GM20431 (cell line): Measurements from ENCODE around the gene ATP6V1F.

Source experiments
- in situ Hi-C: fragments of 300-500 bp; cut with MseI, MboI; formaldehyde crosslinking; loops from one replicate; pipeline ENCODE4 v1.15.0; 2020; ENCODE audit warnings: low sequenced_read_pairs; ENCODE audit not compliant: unreplicated experiment

Gene ATP6V1F, protein sequence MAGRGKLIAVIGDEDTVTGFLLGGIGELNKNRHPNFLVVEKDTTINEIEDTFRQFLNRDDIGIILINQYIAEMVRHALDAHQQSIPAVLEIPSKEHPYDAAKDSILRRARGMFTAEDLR

DNA sequence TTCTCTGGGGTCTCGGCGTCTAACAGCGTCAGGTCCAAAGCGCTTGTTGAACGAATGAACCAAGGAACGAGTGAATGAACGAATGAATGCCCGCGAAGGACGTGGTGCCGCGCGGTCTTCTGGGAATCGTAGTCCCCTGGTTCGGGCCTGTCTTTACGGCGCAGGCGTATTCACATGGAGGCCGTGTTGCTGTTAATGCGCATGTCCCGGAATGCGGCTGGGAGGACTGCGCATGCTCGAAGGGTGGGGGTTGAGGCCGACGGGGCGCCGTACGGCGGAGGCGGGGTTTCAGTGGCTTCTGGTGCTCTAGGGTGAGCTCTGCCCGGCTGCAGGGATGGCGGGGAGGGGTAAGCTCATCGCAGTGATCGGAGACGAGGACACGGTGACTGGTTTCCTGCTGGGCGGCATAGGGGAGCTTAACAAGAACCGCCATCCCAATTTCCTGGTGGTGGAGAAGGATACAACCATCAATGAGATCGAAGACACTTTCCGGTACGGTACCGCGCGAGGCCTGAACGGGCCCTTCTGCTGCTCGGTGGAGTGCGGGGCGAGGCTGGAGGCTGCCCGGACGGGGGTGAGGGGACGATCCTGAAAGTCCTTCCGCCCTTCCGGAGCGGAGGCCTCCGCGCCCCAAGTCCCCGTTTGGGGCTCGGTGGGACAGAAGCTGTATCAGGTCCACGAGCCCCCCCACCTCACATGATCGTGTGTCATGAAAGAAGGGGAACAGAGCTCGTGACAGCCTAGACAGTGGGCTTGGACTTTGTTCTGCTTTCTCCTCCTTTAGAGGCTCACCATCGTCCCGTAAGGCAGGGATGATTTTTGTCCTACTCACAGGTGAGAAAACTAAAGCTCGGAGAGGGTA is at the start of gene ATP6V1F:
TSS of gene ATP6V1F (plus strand) at position 286 of the 862 bp plus-strand sequence. CDS start at position 335, 49 bp downstream.
- in situ Hi-C loops: no loop called here

DNA sequence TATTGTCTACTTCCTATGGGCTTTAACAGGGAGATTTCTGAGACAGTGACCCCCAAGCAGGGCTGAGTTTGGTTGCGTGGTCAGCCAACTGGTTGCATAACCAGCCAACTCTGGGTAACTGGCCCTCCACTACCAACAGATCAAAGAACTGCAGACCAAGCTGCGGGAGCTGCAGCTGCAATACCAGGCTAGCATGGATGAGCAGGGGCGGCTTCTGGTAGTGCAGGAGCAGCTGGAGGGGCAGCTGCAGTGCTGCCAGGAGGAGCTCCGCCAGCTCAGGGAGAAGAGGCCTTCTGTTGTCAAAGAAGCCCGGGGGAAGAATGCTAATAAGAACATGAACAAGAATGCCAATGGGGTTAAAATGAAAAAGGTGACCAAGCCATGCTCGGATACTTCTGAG is 48.2 kb upstream of the ATP6V1F start:
- in situ Hi-C loops: no loop called here

DNA sequence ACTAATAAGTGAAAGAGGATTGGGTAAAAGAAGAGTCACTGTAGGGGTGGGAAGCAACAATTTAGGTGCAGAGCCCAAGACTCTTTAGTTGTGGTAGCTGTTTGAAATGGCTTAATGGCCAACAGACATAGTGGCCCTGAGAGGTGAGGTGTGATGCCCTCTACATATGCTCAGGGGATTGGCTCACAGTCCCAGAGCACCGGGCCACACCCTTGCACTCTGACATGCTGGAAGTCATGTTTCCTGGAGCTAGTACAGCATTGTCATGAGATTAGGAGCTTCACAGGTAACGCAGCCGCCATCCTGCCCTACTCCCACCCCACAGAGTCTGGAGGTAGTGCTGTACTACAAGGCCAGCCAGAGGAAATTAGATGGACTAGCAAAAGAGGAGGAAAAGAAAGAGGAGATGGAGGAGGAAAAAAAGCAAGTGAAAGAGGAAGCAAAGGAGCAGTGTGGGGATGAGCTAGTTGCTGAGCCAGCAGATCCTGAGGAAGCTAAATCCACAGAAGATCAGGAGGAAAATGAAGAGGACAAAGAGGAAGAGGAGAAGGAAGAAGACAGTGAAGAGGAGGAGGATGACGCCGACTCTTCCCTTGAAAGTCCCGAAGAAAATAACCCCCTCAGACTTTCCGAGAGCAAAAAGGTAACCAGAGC is 47.2 kb upstream of the ATP6V1F start:
- in situ Hi-C loops: no loop called here

DNA sequence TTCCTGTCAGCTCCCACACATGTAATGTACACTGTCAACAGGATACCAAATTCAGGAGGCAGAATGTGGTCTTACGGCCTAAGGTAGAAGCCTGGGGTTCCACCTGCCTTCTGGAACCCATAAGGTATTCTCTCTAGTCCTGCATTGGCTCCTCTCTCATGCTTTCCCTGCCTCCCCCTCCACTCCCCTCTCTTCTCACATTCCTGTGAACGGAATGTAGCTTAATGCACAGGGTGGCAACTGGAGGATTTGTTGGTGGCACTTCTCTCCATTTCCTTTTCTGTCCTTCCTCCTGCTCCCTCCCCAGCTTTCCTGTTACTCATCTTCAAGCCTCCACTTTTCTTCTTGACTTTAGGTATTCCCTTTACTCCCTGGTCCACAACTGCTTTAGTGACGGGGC is 44.0 kb upstream of the ATP6V1F start:
- in situ Hi-C loops: no loop called here

DNA sequence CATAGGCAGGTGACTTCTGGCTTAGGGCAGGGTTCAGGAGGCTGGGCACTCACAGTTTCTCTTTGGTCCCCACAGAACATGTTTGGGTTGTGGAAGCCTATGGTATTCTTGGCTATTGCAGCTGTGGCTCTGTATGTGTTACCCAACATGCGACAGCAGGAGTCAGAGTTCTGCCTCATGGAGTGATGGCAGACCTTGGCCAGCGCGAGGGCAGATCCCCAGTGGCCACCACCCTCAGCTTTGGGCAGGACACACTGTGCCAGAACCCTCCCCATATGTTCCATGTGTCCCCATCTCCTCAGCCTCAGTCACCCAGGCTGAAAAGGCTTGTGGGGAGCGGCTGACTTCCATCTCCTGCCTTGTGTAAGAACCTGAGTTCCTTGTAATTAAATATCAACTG is 40.9 kb upstream of the ATP6V1F start:
- in situ Hi-C loops: no loop called here

DNA sequence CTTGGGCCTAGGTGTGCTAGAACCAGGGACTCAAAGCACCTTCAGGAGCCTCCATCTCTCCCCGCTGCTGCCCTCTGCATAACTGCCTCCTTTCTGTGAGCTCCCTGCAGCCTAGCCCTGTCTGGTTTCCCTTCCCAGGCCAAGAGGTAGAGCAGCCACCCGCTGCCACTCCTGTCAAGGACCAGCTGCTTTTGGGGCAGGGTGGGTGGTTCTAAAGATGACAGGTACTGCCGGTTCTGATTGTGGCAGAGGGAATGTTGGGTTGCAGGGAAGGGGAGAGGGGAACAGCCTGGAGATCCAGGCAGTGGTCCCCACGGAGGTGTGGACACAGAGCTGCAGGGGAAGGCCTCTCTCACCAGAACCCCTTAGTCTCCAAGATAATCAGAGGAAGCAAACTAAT is 36.1 kb upstream of the ATP6V1F start:
- in situ Hi-C loops: no loop called here

- in situ Hi-C loops: no loop called here
Observed at GRCh38 chr7:128826916-128827247, 35.8 kb upstream of the ATP6V1F start.

DNA sequence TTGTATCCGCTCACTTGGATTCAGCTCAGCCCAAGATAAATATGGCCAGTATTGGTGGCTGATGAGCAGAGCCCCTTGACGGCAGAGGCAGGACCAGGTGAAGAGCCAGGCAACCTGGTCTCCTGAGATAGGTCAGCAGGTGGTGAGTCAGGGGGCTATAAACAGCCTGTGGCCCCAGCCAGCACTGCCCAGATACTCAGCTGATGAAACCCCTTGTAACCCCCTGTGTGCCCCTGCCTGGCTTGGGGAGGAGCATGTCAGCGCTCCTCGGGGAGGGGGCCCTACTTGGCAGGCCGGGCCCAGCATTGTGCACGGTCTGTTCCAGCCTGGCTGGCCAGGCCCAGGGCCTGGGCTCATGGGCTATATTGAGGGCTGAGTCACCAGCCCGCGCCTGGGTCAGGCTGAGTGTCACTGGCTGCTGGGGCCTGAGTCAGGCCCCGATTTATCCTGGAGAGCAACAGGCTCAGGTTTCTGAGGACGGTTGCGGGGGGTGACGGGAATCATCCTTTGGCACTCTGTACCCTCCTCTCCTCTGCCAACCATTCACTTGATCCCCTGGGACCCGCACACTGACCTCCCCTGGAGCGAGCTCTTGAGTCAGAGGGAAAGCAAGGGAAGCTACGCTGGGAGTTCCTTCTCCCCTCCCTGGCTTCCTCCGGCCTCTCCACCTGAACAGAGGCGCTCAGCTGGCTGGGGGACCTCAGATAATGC is 35.3 kb upstream of the ATP6V1F start:
- in situ Hi-C loops: no loop called here

DNA sequence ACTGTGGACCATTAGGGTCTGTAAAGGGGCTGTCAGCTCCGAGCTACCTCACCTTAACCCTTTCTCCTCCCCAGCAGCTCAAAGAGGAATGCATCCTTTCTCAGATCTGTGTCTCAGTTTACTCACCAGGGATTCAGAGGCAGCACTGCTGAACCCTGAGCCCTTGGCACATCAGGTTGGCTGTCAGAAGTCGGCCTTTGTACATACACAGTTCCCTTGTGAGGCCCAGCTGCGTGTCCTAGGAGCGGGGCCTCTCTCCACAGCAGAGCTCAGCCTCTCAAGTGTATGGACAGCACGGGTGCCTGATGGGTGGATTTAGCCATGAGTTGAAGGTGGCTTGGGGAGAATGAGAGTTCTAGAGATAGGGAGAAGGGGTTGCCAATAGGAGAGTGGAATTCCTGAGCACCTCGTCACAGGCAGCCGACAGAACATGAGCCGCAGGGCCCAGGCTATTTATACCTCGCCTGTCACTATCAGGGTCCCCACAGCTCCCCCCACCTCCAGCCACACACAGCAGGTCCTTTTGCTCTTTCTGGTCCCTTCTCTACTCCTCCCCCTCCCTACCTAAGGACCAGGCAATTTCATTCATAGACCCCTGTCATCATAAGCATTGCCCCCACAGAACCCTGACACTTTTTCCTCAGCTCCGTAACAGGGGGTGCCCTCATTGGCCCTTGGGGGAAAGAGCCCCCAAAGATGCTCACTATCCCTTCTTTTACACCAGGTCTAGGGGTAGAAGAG is 34.5 kb upstream of the ATP6V1F start:
- in situ Hi-C loops: no loop called here

DNA sequence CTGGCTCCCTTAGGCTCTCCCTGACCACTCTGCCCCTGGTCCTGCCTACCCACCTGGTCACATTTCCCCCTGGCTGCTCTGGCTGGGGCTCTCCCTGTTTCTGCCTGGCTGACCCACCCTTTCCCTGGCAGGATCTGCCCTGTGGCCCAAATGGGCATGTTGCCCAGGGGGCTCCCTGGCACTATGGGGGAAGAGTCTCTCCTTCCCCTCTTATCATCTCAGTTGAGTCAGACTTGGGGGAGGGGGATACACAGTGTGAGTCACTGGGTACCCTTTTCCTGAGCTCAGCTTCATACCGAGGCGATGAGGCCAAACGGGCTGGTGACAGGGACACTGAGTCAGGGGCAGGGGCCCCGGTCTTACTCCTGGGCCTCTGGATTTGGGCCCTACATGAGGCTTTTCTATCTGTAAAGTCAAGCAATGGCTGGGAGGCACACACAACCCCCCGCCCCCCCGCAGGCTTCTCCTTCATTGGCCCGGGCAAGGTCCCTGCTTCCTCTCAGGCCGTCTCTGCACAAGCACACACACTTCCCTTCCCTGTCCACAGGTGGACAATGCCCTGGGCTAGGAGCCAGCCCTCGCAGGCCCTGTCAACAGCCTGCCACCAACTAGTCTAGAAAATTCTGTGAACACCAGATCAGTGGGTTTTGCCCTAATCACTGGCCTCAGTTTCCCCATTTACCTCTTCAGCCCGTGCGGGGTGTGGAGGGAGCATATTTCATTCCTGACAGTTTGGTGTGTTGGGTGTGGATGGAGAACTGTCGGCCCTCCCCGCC is 33.1 kb upstream of the ATP6V1F start:
- in situ Hi-C loops: no loop called here

DNA sequence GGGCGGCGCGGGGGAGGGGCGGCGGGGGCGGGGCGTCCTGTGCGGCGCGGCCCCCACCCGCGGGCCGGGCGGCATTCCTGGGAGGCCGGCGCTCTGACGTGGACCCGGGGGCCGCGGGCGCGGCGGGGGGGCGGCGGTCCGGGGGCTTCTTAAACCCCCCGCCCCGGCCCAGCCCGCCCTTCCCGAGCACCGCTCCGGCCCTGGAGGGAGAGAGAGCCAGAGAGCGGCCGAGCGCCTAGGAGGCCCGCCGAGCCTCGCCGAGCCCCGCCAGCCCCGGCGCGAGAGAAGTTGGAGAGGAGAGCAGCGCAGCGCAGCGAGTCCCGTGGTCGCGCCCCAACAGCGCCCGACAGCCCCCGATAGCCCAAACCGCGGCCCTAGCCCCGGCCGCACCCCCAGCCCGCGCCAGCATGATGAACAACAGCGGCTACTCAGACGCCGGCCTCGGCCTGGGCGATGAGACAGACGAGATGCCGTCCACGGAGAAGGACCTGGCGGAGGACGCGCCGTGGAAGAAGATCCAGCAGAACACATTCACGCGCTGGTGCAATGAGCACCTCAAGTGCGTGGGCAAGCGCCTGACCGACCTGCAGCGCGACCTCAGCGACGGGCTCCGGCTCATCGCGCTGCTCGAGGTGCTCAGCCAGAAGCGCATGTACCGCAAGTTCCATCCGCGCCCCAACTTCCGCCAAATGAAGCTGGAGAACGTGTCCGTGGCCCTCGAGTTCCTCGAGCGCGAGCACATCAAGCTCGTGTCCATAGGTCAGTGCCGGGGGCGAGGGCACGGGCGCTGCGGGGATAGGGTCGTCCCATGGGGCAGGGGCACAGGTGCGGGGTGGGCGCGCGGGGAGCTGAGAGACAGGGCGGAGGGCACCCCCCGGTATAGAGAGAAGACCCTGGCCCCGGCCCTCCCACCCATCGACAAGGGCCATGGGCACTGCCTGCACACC is 32.2 kb upstream of the ATP6V1F start, which contains the start of gene FLNC:
TSS of gene FLNC (plus strand) at position 176 of the 947 bp plus-strand sequence. CDS start at position 408, 232 bp downstream.
- in situ Hi-C loops: no loop called here

DNA sequence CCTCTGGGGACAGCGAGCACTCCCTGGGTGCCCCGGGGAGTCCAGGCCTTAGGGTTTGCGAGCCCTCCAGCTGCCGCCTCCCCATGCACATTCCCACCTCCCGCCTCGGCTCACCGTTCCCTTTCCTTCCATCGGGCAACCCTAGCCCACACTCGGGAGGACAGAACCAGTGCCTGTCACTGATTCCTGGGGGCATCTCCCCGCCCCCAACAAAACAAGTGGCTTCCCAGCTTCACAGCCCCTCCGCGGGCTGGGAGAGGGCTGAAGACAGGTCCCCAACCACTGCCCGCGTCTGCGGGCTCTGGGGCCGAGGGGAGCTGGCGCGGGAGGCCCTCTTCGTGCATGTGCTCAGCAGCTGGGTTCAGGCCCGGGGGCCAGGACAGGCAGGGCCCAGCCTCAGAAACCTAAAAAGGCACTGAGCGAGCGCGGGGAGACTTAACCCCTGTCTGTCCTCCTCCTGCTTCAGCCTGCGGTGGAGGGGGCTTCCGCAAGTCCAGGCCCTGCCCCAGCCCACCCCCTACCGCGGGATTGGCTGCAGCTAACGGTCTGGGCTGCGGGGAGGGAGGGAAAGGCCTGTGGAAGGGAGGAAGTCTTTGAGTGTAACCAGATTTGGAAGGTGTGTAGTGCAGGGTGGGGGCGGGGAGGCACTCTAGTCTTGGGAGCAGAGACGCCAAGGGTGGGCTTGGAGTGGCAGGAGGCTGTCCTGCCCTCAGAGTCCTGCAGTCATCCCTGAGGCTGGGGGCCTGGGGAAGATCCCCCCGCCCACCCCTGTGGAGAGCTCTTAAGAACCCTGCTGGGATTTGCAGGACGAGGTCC is 31.3 kb upstream of the ATP6V1F start:
- in situ Hi-C loops: no loop called here

GRCh38 chr7:128831994-128832879 is 30.4 kb upstream of the ATP6V1F start:
- in situ Hi-C loops: no loop called here

GRCh38 chr7:128832880-128833147 is 29.8 kb upstream of the ATP6V1F start:
- in situ Hi-C loops: no loop called here

GRCh38 chr7:128833148-128833945 is 29.3 kb upstream of the ATP6V1F start:
- in situ Hi-C loops: no loop called here

GRCh38 chr7:128833946-128834325 is 28.7 kb upstream of the ATP6V1F start:
- in situ Hi-C loops: no loop called here
